HepG2 (cell line): ENCODE measurements around the gene ZNF264. TPM values are rescaled to one million over a fixed set of nuclear protein-coding genes. Genes with fewer than 3 reads are reported as not detected.
A peak's percentile ranks its signal among the peaks of the same experiment; 100 is the strongest.

Experiments used
- ARNTL ChIP-seq: sonication (generic); formaldehyde crosslinking; IDR thresholded peaks from 2 replicates; pipeline ENCODE4 v1.4.0; 2020; ENCODE audit warnings: mild to moderate bottlenecking, missing genetic modification reagents
- CENPT ChIP-seq: sonication (generic); formaldehyde crosslinking; IDR thresholded peaks from 2 replicates; pipeline ENCODE4 v1.8.0; 2022; ENCODE audit warnings: low read depth, mild to moderate bottlenecking, moderate library complexity, missing genetic modification reagents
- CENPX ChIP-seq: sonication (generic); formaldehyde crosslinking; IDR thresholded peaks from 2 replicates; pipeline ENCODE4 v1.9.0; 2021; ENCODE audit warnings: mild to moderate bottlenecking, missing genetic modification reagents, moderate library complexity
- GABPB1 ChIP-seq: IDR thresholded peaks from 2 replicates; pipeline ENCODE4 v1.6.1; 2016; ENCODE audit warnings: mild to moderate bottlenecking, missing genetic modification reagents, moderate library complexity, missing compliant biosample characterization
- HOXD1 ChIP-seq: sonication (generic); formaldehyde crosslinking; IDR thresholded peaks from 2 replicates; pipeline ENCODE4 v1.5.0; 2020; ENCODE audit warnings: missing genetic modification reagents
- KDM5B ChIP-seq: sonication (generic); formaldehyde crosslinking; IDR thresholded peaks from 2 replicates; pipeline ENCODE4 v1.4.0; 2020; ENCODE audit warnings: missing genetic modification reagents, mild to moderate bottlenecking, borderline replicate concordance
- NAIF1 ChIP-seq: sonication (generic); formaldehyde crosslinking; IDR thresholded peaks from 2 replicates; pipeline ENCODE4 v1.5.0; 2020; ENCODE audit warnings: mild to moderate bottlenecking, missing genetic modification reagents, borderline replicate concordance
- SP4 ChIP-seq: sonication (generic); formaldehyde crosslinking; IDR thresholded peaks from 2 replicates; pipeline ENCODE4 v1.8.1; 2023; ENCODE audit warnings: mild to moderate bottlenecking, missing genetic modification reagents
- ZFP36 ChIP-seq: fragments of 150-350 bp; IDR thresholded peaks from 2 replicates; pipeline ENCODE4 v1.6.1; 2018; ENCODE audit warnings: borderline replicate concordance, low read length, low read depth; ENCODE audit not compliant: partially characterized antibody
- ZFP37 ChIP-seq: sonication (generic); formaldehyde crosslinking; IDR thresholded peaks from 2 replicates; pipeline ENCODE4 v1.4.0; 2020; ENCODE audit warnings: missing genetic modification reagents, borderline replicate concordance
- ZNF251 ChIP-seq: sonication (generic); formaldehyde crosslinking; IDR thresholded peaks from 2 replicates; pipeline ENCODE4 v1.9.0; 2021; ENCODE audit warnings: mild to moderate bottlenecking, missing genetic modification reagents
- ZNF607 ChIP-seq: sonication (generic); formaldehyde crosslinking; IDR thresholded peaks from 2 replicates; pipeline ENCODE4 v1.5.1; 2020; ENCODE audit warnings: missing genetic modification reagents, mild to moderate bottlenecking, borderline replicate concordance
- ZNF709 ChIP-seq: sonication (generic); formaldehyde crosslinking; IDR thresholded peaks from 2 replicates; pipeline ENCODE4 v1.5.0; 2020; ENCODE audit warnings: mild to moderate bottlenecking, missing genetic modification reagents
- ZNF749 ChIP-seq: sonication (generic); formaldehyde crosslinking; IDR thresholded peaks from 2 replicates; pipeline ENCODE4 v1.8.0; 2022; ENCODE audit warnings: mild to moderate bottlenecking, missing genetic modification reagents, moderate library complexity, borderline replicate concordance
- ZNF780A ChIP-seq: sonication (generic); formaldehyde crosslinking; IDR thresholded peaks from 2 replicates; pipeline ENCODE4 v1.8.0; 2022; ENCODE audit warnings: mild to moderate bottlenecking, missing genetic modification reagents, moderate library complexity
- ZNF788 ChIP-seq: sonication (generic); formaldehyde crosslinking; IDR thresholded peaks from 2 replicates; pipeline ENCODE4 v1.5.0; 2020; ENCODE audit warnings: mild to moderate bottlenecking, missing genetic modification reagents, borderline replicate concordance
- polyA plus RNA-seq, 8 experiments: library from polyadenylated mRNA; depleted of rRNA in 3 of 8; stranded (reverse) in 7 of 8; unstranded in 1 of 8; fragments of >200 nt; fragmentation: Illumina TruSeq in 4 of 8; extraction: Trizol in 4 of 8; gene quantifications; 2 replicates each; pipeline versions ENCODE4 v1.2.1 to v1.2.3, GENCODE V29; 2011 to 2016; ENCODE audit warnings: low read depth in 4 of 8, missing spikeins in 1 of 8, mixed read lengths in 1 of 8; ENCODE audit not compliant: insufficient read depth in 1 of 8
- total RNA-seq, 5 experiments: library from RNA; depleted of rRNA; stranded (reverse); fragments of >200 nt; fragmentation: Illumina TruSeq; extraction: Trizol; gene quantifications; 2 replicates each; pipeline ENCODE4 v1.2.3, GENCODE V29; 2016; ENCODE audit warnings: low read depth in 1 of 5
- TF ChIP-seq, protein P1 (sequence below): sonication (generic); formaldehyde crosslinking; IDR thresholded peaks from 2 replicates; pipeline ENCODE4 v1.4.0; 2020; ENCODE audit warnings: missing genetic modification reagents, borderline replicate concordance
- TF ChIP-seq, protein P2 (sequence below): sonication (generic); formaldehyde crosslinking; IDR thresholded peaks from 2 replicates; pipeline ENCODE4 v1.4.0; 2020; ENCODE audit warnings: missing genetic modification reagents, mild to moderate bottlenecking, borderline replicate concordance
- TF ChIP-seq, protein P3 (sequence below): sonication (generic); formaldehyde crosslinking; IDR thresholded peaks from 2 replicates; pipeline ENCODE4 v1.4.0; 2020; ENCODE audit warnings: missing genetic modification reagents
- TF ChIP-seq, protein P4 (sequence below): IDR thresholded peaks from 2 replicates; pipeline ENCODE4 v1.6.1; 2018; ENCODE audit warnings: missing genetic modification reagents, mild to moderate bottlenecking, missing compliant biosample characterization

The ZNF264 gene
- total and polyA plus RNA-seq, 2 of the 13 experiments (the other 11 are each of a cell fraction or from before 2014, with no cell fraction given): 3.5 to 17.6 TPM

DNA sequence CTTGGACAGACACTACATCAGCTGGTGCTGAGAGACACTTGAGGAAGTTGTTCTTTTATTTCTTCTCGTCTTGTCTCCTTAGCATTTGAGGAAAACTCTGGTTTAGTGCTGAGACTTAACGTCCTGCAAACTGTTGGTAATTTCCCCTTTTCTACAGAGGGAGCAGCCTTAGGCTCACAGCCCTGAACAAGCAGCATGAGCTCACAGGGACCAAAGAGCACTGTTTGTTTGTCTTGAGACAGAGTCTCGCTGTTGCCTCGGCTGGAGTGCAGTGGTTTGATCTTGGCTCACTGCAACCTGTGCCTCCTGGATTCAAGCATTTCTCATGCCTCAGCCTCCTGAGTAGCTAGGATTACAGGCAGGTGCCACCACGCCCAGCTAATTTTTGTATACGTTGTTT is 54.7 kb downstream of the ZNF264 start (continued):
- TF ChIP-seq, protein P1, sequence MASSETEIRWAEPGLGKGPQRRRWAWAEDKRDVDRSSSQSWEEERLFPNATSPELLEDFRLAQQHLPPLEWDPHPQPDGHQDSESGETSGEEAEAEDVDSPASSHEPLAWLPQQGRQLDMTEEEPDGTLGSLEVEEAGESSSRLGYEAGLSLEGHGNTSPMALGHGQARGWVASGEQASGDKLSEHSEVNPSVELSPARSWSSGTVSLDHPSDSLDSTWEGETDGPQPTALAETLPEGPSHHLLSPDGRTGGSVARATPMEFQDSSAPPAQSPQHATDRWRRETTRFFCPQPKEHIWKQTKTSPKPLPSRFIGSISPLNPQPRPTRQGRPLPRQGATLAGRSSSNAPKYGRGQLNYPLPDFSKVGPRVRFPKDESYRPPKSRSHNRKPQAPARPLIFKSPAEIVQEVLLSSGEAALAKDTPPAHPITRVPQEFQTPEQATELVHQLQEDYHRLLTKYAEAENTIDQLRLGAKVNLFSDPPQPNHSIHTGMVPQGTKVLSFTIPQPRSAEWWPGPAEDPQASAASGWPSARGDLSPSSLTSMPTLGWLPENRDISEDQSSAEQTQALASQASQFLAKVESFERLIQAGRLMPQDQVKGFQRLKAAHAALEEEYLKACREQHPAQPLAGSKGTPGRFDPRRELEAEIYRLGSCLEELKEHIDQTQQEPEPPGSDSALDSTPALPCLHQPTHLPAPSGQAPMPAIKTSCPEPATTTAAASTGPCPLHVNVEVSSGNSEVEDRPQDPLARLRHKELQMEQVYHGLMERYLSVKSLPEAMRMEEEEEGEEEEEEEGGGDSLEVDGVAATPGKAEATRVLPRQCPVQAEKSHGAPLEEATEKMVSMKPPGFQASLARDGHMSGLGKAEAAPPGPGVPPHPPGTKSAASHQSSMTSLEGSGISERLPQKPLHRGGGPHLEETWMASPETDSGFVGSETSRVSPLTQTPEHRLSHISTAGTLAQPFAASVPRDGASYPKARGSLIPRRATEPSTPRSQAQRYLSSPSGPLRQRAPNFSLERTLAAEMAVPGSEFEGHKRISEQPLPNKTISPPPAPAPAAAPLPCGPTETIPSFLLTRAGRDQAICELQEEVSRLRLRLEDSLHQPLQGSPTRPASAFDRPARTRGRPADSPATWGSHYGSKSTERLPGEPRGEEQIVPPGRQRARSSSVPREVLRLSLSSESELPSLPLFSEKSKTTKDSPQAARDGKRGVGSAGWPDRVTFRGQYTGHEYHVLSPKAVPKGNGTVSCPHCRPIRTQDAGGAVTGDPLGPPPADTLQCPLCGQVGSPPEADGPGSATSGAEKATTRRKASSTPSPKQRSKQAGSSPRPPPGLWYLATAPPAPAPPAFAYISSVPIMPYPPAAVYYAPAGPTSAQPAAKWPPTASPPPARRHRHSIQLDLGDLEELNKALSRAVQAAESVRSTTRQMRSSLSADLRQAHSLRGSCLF: no peak
- TF ChIP-seq ZNF788 (CRISPR knock-in tag): peak; percentile 66; the same call in 1 of the 2 replicates
- TF ChIP-seq ZNF251 (CRISPR knock-in tag): no peak
- TF ChIP-seq NAIF1 (CRISPR knock-in tag): no peak
- TF ChIP-seq, protein P2, sequence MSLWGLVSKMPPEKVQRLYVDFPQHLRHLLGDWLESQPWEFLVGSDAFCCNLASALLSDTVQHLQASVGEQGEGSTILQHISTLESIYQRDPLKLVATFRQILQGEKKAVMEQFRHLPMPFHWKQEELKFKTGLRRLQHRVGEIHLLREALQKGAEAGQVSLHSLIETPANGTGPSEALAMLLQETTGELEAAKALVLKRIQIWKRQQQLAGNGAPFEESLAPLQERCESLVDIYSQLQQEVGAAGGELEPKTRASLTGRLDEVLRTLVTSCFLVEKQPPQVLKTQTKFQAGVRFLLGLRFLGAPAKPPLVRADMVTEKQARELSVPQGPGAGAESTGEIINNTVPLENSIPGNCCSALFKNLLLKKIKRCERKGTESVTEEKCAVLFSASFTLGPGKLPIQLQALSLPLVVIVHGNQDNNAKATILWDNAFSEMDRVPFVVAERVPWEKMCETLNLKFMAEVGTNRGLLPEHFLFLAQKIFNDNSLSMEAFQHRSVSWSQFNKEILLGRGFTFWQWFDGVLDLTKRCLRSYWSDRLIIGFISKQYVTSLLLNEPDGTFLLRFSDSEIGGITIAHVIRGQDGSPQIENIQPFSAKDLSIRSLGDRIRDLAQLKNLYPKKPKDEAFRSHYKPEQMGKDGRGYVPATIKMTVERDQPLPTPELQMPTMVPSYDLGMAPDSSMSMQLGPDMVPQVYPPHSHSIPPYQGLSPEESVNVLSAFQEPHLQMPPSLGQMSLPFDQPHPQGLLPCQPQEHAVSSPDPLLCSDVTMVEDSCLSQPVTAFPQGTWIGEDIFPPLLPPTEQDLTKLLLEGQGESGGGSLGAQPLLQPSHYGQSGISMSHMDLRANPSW (CRISPR knock-in tag): no peak
- TF ChIP-seq ZNF607 (CRISPR knock-in tag): no peak
- TF ChIP-seq ZNF749 (CRISPR knock-in tag): no peak
- TF ChIP-seq, protein P3, sequence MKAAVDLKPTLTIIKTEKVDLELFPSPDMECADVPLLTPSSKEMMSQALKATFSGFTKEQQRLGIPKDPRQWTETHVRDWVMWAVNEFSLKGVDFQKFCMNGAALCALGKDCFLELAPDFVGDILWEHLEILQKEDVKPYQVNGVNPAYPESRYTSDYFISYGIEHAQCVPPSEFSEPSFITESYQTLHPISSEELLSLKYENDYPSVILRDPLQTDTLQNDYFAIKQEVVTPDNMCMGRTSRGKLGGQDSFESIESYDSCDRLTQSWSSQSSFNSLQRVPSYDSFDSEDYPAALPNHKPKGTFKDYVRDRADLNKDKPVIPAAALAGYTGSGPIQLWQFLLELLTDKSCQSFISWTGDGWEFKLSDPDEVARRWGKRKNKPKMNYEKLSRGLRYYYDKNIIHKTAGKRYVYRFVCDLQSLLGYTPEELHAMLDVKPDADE (CRISPR knock-in tag): no peak
- no peak for TF ChIP-seq CENPT (CRISPR knock-in tag)
- no peak; the same call in 1 of the 2 replicates for TF ChIP-seq ZFP37
- TF ChIP-seq KDM5B: no peak
- TF ChIP-seq ZNF709 (CRISPR knock-in tag): no peak
- no peak for TF ChIP-seq GABPB1 (CRISPR knock-in tag)
- 0 out of 2 replicates have a peak, but pooled peaks have one; percentile 30 for TF ChIP-seq ARNTL (CRISPR knock-in tag)
- TF ChIP-seq HOXD1 (CRISPR knock-in tag): no peak
- no peak for TF ChIP-seq ZFP36
- TF ChIP-seq CENPX (CRISPR knock-in tag): no peak
- TF ChIP-seq SP4 (CRISPR knock-in tag): no peak
- TF ChIP-seq ZNF780A: no peak
- TF ChIP-seq, protein P4, sequence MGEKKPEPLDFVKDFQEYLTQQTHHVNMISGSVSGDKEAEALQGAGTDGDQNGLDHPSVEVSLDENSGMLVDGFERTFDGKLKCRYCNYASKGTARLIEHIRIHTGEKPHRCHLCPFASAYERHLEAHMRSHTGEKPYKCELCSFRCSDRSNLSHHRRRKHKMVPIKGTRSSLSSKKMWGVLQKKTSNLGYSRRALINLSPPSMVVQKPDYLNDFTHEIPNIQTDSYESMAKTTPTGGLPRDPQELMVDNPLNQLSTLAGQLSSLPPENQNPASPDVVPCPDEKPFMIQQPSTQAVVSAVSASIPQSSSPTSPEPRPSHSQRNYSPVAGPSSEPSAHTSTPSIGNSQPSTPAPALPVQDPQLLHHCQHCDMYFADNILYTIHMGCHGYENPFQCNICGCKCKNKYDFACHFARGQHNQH: no peak; the same call in 1 of the 2 replicates
